Right renal pelvis (tissue), 4 donors: ENCODE measurements around the gene USP40. TPM values are rescaled to one million over a fixed set of nuclear protein-coding genes. Genes with fewer than 3 reads are reported as not detected.
A peak's percentile ranks its signal among the peaks of the same experiment; 100 is the strongest.

Experiments used
- DNase-seq, 4 donors: peaks; one replicate each; pipeline ENCODE4 v3.0.0-alpha.2; 2013; ENCODE audit warnings: low read depth in 4 of 4, low spot score in 3 of 4, missing footprints in 1 of 4
- polyA plus RNA-seq, 4 donors: library from polyadenylated mRNA; unstranded; fragments of 120-200 nt; gene quantifications; one replicate each; pipeline ENCODE4 v1.2.1, GENCODE V29; 2013; ENCODE audit not compliant: insufficient read length in 4 of 4

Gene USP40
- polyA plus RNA-seq, 4 donors, result 42.0 to 57.0 (median 46.3) TPM

GRCh38 chr2:233563663-233564430 is 2.7 kb downstream of the USP40 start:
- no peak for DNase-seq

- no peak for DNase-seq
These were observed 9.5 kb downstream of the USP40 start for GRCh38 chr2:233556881-233557736.

GRCh38 chr2:233553366-233553765 is 13.2 kb downstream of the USP40 start:
- no peak for DNase-seq

GRCh38 chr2:233551491-233551890 is 15.1 kb downstream of the USP40 start:
- no peak for DNase-seq

GRCh38 chr2:233546774-233547173 is 19.8 kb downstream of the USP40 start:
- no peak for DNase-seq

- DNase-seq, result no peak
These were observed 20.5 kb downstream of the USP40 start for GRCh38 chr2:233546101-233546500.

GRCh38 chr2:233544200-233544610 is 22.4 kb downstream of the USP40 start:
- DNase-seq, result peak in 3 of 4 donors; percentile 39 to 64 (median 63)

- no peak for DNase-seq
These were observed 24.1 kb downstream of the USP40 start for GRCh38 chr2:233542507-233542906.

- DNase-seq, result no peak
These were observed 27.8 kb downstream of the USP40 start for GRCh38 chr2:233538741-233539140.

- no peak for DNase-seq
These were observed 31.3 kb downstream of the USP40 start for GRCh38 chr2:233535271-233535670.

GRCh38 chr2:233532971-233533370 is 33.6 kb downstream of the USP40 start:
- DNase-seq, result no peak

- DNase-seq, result no peak
These were observed 34.6 kb downstream of the USP40 start for GRCh38 chr2:233531955-233532354.

GRCh38 chr2:233530381-233530780 is 36.2 kb downstream of the USP40 start:
- DNase-seq, result no peak

GRCh38 chr2:233528182-233528581 is 38.4 kb downstream of the USP40 start:
- no peak for DNase-seq

GRCh38 chr2:233525791-233526190 is 40.8 kb downstream of the USP40 start:
- no peak for DNase-seq

GRCh38 chr2:233519787-233520611 is 46.6 kb downstream of the USP40 start:
- DNase-seq, result no peak

GRCh38 chr2:233513953-233514655 is 52.5 kb downstream of the USP40 start:
- peak in 1 of 4 donors; percentile 12 for DNase-seq

GRCh38 chr2:233503947-233504637 is 62.5 kb downstream of the USP40 start:
- no peak for DNase-seq

- DNase-seq, result no peak
These were observed 63.1 kb downstream of the USP40 start for GRCh38 chr2:233503481-233503880.
